NT2/D1 (cell line): ENCODE measurements around the gene SDCCAG8.

Experiments
- DNase-seq: peaks from one replicate; pipeline ENCODE4 v3.0.0-alpha.2; 2011; ENCODE audit warnings: low read depth, low spot score
- H3K27me3 ChIP-seq: 2 replicates; pipeline ENCODE4 v1.6.0; 2011; ENCODE audit warnings: mild to moderate bottlenecking; ENCODE audit not compliant: insufficient read length, insufficient read depth
- H3K36me3 ChIP-seq: 2 replicates; pipeline ENCODE4 v1.6.1; 2011; ENCODE audit warnings: mild to moderate bottlenecking, low read length, mixed read lengths; ENCODE audit not compliant: insufficient read depth, insufficient read length
- H3K4me1 ChIP-seq: 2 replicates; pipeline ENCODE4 v1.5.1; 2011; ENCODE audit not compliant: insufficient read depth, insufficient read length
- H3K4me3 ChIP-seq: 2 replicates; pipeline ENCODE4 v1.5.1; 2011; ENCODE audit warnings: low read depth; ENCODE audit not compliant: insufficient read length
- H3K9ac ChIP-seq: 2 replicates; pipeline ENCODE4 v1.6.0; 2011; ENCODE audit warnings: low read depth; ENCODE audit not compliant: insufficient read length
- H3K9me3 ChIP-seq: 2 replicates; pipeline ENCODE4 v1.5.1; 2011; ENCODE audit warnings: mild to moderate bottlenecking, low read length; ENCODE audit not compliant: insufficient read depth
- SUZ12 ChIP-seq: IDR thresholded peaks from 2 replicates; pipeline ENCODE4 v1.6.1; 2011; ENCODE audit not compliant: insufficient read length, insufficient read depth; ENCODE audit errors: extremely low read depth
- YY1 ChIP-seq: IDR thresholded peaks from 2 replicates; pipeline ENCODE4 v1.6.1; 2011; ENCODE audit not compliant: insufficient read length, insufficient read depth
- ZNF274 ChIP-seq: IDR thresholded peaks from 2 replicates; pipeline ENCODE4 v1.6.1; 2011; ENCODE audit warnings: mild to moderate bottlenecking, low read depth, low read length

The SDCCAG8 gene

DNA sequence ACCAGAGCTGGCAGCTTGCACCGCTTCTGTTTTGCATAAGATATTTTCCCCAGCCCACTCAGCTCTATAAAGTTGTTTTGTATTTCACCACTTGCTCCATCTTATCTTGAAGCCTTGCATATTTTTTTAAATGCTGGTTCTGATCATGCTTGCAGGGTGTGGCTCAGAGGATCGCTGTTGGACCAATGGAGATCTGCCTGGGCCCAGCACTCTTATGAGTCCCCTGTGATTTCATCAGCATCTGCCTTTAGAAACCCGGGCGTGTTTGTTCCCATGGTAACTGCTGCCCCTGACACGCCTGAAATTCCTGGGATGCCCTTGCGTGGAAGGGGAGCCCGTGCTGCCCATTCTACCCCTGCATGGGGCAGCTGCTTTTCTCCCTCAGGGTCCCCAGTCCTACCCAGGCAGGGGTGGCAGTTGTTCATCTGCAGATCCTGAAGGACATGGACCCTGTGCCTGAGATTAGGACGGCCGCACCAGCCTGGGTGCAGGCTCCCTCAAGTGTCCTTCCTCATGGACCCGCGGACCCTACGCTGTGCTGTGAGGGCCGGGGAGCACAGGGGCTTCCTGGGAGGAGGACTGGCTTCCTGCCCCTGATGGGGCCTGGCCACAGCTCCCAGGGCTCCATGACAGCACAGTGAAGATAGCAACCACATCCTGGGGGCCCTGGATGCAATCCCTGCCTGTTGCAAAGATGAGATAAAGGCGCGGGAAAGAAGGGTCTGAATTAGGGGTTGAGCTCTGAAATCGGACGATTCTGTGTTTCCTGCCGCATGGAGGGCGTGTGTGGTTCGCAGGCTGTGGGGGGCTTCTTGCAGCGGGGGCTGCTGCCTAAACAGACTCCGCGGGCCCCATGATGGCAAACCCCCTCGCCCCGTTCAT, 226.5 kb downstream of the SDCCAG8 start:
- Histone ChIP-seq H3K4me1 (peaks cover 5% of the 10 kb centered on the region), H3K27me3 (peaks cover 7% of the 10 kb centered on the region), H3K9ac (peak overlapping the region; percentile 77), H3K9me3 (no peaks in the 10 kb centered on the region), H3K36me3 (no peaks in the 10 kb centered on the region), H3K4me3 (peak overlapping the region; percentile 57)
- TF ChIP-seq YY1 (no peak), ZNF274 (no peak)
- DNase-seq = no peak

DNA sequence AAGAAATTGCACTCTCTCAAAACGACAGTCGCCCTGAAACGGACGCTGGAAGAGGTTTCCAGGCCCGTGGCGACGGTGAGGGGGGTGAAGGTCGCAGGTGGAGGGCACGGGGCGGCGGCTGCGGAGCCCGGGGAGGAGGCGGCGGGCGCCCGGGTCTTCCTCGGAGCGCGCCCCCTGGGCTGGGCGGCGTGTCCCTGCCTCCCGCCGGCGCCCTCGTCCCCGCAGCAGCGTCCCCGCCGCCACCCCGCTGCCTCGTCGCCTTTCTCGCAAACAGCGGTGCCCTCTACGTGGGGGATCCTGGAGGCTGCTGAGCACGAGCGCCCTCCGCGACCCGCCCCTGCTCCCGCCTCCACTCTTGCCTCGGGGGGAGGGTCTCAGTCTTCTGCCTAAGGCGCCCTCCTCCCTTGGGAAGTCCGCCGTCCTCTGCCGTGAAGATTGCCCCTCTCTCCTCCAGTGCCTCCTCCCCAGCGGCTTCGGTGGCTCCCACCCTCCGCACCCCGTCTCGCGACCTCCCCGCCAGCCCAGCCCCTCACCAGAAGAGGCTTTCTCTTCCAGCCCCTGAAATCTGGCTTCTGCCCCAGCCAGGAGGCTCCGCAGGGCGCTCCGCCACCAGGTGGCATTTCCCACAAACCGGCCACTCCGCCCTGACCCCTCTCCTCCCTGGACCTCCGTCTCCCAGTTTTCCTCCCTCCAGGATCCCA, 227.4 kb downstream of the SDCCAG8 start:
- Histone ChIP-seq H3K9me3 (no peaks in the 10 kb centered on the region), H3K36me3 (no peaks in the 10 kb centered on the region), H3K4me3 (peak overlapping the region; percentile 57), H3K4me1 (peaks cover 5% of the 10 kb centered on the region), H3K9ac (peak overlapping the region; percentile 77), H3K27me3 (peaks cover 7% of the 10 kb centered on the region)
- peak; percentile 64 for DNase-seq
- no peak for TF ChIP-seq ZNF274
- no peak for TF ChIP-seq YY1
- TF ChIP-seq SUZ12 = no peak

GRCh38 chr1:243483952-243484351, 228.1 kb downstream of the SDCCAG8 start:
- H3K4me1 ChIP-seq = peaks cover 10% of the 10 kb centered on the region
- H3K27me3 ChIP-seq = peaks cover 7% of the 10 kb centered on the region
- TF ChIP-seq YY1 = no peak
- TF ChIP-seq ZNF274 = no peak
- no peak for TF ChIP-seq SUZ12
- H3K9ac ChIP-seq = peak overlapping the region; percentile 77
- no peaks in the 10 kb centered on the region for H3K36me3 ChIP-seq
- H3K9me3 ChIP-seq = no peaks in the 10 kb centered on the region
- DNase-seq = no peak
- peak overlapping the region; percentile 57 for H3K4me3 ChIP-seq

DNA sequence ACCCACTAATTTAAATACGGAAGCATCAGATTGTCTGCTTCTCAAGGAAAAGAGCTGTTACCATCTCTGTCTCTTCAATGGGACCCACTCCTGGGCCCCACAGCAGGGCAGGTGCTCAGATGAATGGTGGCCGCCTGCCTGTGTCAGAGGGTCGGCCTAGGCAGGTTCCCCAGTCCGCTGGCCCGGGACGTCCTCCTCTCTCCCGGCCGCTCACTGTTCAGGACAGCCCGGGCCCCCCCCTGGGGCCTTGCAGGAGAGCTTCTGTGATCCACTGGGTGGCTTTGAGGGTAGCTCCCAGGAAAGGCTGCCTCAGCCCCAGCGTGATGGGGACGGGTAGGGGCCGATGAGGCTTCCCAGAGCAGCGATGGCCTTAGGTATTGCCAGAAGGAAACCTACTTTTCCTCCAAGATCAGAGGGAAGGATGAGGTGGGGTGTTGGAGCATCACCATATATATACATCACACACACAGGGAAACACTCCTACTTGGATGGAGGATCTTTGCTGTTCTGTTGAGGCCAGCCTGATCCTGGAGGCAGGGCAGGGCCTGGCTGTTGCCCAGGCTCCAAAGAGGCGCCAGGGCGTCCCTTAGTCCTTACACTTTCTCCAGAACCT, 231.3 kb downstream of the SDCCAG8 start:
- Histone ChIP-seq H3K9ac (no peak overlapping the region), H3K27me3 (peaks cover 6% of the 10 kb centered on the region), H3K4me3 (no peak overlapping the region), H3K9me3 (no peaks in the 10 kb centered on the region), H3K36me3 (no peaks in the 10 kb centered on the region), H3K4me1 (peaks cover 28% of the 10 kb centered on the region)
- no peak for TF ChIP-seq SUZ12
- no peak for TF ChIP-seq ZNF274
- TF ChIP-seq YY1 = no peak
- no peak for DNase-seq

DNA sequence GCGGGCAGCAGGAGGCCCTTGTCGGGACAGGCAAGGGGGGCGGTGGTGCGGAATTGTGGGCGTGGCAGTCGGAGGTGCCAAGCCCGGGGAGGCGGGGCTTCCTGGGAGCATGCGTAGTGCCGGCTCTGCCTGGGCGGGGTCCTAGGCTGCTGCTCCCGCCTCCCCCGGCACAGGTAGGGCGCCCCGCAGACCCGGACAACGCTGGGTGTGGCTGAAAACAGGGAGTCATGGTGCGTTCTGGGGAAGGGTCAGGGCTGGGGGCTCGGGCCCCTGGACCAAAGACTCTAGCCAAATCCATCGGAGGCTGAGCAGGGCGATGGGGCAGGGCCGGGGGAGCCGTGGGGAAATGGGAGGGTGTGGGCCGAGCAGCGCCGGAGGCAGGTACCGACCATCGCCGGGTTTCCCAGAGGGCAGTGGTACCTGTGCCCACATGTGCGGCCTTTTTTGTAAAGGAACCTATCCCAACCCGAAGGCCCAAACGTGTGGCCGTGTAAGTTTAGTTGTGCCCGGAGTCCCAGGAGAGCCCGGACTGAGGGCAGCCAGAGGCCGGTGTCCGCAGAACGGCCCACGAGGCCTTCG, 231.9 kb downstream of the SDCCAG8 start:
- DNase-seq = no peak
- no peak overlapping the region for H3K4me3 ChIP-seq
- H3K4me1 ChIP-seq = peaks cover 28% of the 10 kb centered on the region
- peaks cover under 1% of the 10 kb centered on the region for H3K27me3 ChIP-seq
- no peak for TF ChIP-seq ZNF274
- TF ChIP-seq YY1 = no peak
- no peak for TF ChIP-seq SUZ12
- H3K9ac ChIP-seq = no peak overlapping the region
- H3K9me3 ChIP-seq = no peaks in the 10 kb centered on the region
- no peaks in the 10 kb centered on the region for H3K36me3 ChIP-seq

DNA sequence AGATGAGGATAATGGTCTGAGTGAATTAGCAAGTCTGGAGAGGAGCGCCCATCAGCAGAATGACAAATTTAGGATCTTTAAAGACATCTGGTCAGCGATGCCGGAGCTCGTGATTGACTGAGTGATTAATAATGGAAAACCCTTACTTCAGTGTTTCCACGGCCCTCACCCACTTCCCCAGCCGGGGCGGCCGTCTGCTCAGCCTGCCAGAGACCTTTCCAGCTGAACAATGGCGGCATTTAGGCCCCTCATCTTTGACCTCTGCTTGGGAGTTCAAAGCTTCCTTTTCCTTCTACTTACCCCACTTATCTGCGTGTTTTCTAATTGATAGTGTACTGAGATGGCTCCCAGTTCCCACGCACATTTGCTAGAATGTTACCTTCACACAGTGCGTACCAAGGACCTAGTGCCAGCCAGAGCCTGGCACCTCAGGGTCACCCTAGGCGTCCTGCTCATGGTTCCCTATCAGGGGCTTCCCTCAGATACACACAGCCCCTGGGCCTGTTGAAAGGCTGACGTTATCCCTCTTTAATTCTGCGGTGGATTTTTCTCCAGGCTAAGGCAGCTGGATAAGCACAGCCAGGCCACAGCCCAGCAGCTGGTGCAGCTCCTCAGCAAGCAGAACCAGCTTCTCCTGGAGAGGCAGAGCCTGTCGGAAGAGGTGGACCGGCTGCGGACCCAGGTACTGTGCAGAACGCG, 232.8 kb downstream of the SDCCAG8 start:
- no peaks in the 10 kb centered on the region for H3K9me3 ChIP-seq
- TF ChIP-seq SUZ12 = no peak
- TF ChIP-seq ZNF274 = no peak
- no peak for TF ChIP-seq YY1
- no peak for DNase-seq
- H3K27me3 ChIP-seq = no peaks in the 10 kb centered on the region
- peaks cover 28% of the 10 kb centered on the region for H3K4me1 ChIP-seq
- no peak overlapping the region for H3K4me3 ChIP-seq
- H3K36me3 ChIP-seq = no peaks in the 10 kb centered on the region
- no peak overlapping the region for H3K9ac ChIP-seq

DNA sequence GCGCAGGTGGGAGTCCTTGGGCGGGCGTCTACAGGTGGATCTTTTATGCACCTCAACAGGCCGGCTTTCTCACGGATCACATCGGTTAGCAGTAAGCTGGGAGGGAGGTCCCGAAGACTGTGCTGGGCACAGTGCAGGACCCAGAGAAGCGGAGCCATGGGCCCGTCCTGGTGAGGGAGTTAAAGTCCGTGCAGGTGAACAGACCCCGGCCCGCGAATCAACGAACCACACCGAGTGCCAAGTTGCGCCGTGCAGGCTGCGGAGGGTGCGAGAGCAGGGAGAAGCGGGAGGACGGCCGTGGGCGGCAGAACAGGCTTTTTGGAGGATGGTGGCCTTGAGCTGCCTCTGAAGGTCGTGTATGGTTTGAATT, 233.3 kb downstream of the SDCCAG8 start:
- peaks cover 27% of the 10 kb centered on the region for H3K4me1 ChIP-seq
- TF ChIP-seq ZNF274 (no peak), YY1 (no peak), SUZ12 (no peak)
- DNase-seq = no peak
- H3K36me3 ChIP-seq = no peaks in the 10 kb centered on the region
- H3K9me3 ChIP-seq = no peaks in the 10 kb centered on the region
- H3K27me3 ChIP-seq = no peaks in the 10 kb centered on the region
- H3K4me3 ChIP-seq = no peak overlapping the region
- H3K9ac ChIP-seq = peak overlapping the region; percentile 37
